ENCODE measurements around the gene MAP4K2. TPM values are rescaled to one million over a fixed set of nuclear protein-coding genes. Genes with fewer than 3 reads are reported as not detected.

MAP4K2 gene
- total and polyA plus RNA-seq, 2 of the 13 experiments (the other 11 are each of a cell fraction or from before 2014, with no cell fraction given), result 8.3 to 17.6 TPM

DNA sequence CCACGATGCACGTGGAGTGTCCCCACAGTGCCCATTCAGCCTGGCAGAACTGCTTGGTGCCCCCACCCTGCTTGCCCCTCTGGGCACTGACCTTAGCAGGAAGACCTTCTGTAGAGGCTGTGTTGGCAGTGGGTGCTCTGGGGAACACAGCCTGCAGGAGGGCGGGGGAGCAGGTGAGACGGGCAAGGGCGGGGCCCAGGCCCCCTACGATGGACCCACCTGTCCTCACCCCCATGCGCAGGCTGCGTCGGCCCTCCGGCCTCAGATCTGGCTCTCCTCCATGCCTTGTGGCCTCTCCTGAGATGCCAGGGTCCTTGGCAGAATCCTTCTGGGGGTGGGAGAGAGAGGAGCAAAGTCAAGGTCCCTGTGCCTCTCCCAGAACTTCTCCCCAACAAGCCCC is 30.5 kb upstream of the MAP4K2 start:
- TF ChIP-seq, protein P1, sequence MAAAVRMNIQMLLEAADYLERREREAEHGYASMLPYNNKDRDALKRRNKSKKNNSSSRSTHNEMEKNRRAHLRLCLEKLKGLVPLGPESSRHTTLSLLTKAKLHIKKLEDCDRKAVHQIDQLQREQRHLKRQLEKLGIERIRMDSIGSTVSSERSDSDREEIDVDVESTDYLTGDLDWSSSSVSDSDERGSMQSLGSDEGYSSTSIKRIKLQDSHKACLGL (CRISPR knock-in tag; IDR thresholded peaks at IDR 0.05), result no peak
- no peak for TF ChIP-seq SIN3B (IDR thresholded peaks at IDR 0.05; ENCODE audit: low read length)
- no peak for TF ChIP-seq POLR2AphosphoS5 (IDR thresholded peaks at IDR 0.05; ENCODE audit: low read depth, low read length)
- TF ChIP-seq ZBTB42 (CRISPR knock-in tag; IDR thresholded peaks at IDR 0.05), result no peak
- no peak for TF ChIP-seq PHF8 (CRISPR knock-in tag; IDR thresholded peaks at IDR 0.05)
- TF ChIP-seq NFIC (IDR thresholded peaks at IDR 0.05; ENCODE audit: low read length), result no peak
- no TSS peak for BruUV-seq (replicated peaks)
- H2AFZ ChIP-seq (ENCODE audit: low read length), result no peak overlapping the region
- H3K79me2 ChIP-seq (ENCODE audit: insufficient read depth, low read length), result no peaks in the 10 kb centered on the region
- no peak overlapping the region for H3K9ac ChIP-seq (ENCODE audit: insufficient read depth, low read depth, low read length)
- H3K4me2 ChIP-seq (ENCODE audit: low read depth, low read length), result no peak overlapping the region
- no peaks in the 10 kb centered on the region for H4K20me1 ChIP-seq (ENCODE audit: insufficient read depth, low read length)
- CTCF ChIA-PET (ENCODE audit: low intra/inter-chr PET ratio, low total read pairs), result no interaction called here
- H3K4me3 ChIP-seq (replicated peaks in 1 of 3; ENCODE audit: insufficient read depth in 1 of 3, low read depth in 2 of 3, low read length in 3 of 3), result no peak overlapping the region
- ATAC-seq (no peak), DNase-seq (ENCODE audit: low spot score) (no peak), FAIRE-seq (no peak)
- H3K9me3 ChIP-seq (ENCODE audit: low read length), result no peaks in the 10 kb centered on the region
- H3K27me3 ChIP-seq (ENCODE audit: control insufficient read depth in 1 of 2, insufficient read depth in 2 of 2, low read length in 2 of 2), result no peaks in the 10 kb centered on the region
- 90% methylated on average over 4 of the region's 10 CpGs for WGBS (ENCODE audit: low lambda C conversion rate)
- H3K27ac ChIP-seq (ENCODE audit: extremely low read length, insufficient read depth, low read length), result no peak overlapping the region
- no peaks in the 10 kb centered on the region for H3K36me3 ChIP-seq (replicated peaks in 1 of 2; ENCODE audit: control insufficient read depth in 1 of 2, insufficient read depth in 2 of 2, low read length in 2 of 2)
- no peaks in the 10 kb centered on the region for H3K4me1 ChIP-seq (ENCODE audit: insufficient read depth, low read length)
- intact Hi-C loops (cut with micrococcal nuclease; ENCODE audit: unreplicated experiment), result no loop called here
- in situ Hi-C loops (cut with HindIII; ENCODE audit: extremely low pct_ligation_motif_present, low pct_unique_long_range_greater_than_20kb), result no loop called here
- POLR2A ChIA-PET, result no interaction called here

DNA sequence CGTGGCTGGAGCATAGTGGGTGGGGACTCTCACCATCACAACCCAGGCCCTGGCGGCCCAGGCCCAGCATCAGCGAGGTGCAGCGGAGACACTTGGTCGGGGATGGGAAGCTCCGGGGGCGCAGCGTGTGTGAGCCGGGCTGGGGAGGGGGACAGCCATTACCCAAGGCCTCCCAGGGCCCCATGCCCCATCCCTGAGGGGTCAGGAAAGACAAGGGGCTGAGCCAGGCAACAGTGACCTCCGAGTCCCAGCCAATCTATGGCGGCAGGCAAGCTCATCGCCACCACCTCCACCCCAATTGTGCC is 30.1 kb upstream of the MAP4K2 start:
- ATAC-seq (no peak), DNase-seq (ENCODE audit: low spot score) (no peak), FAIRE-seq (no peak)
- H3K27ac ChIP-seq (ENCODE audit: extremely low read length, insufficient read depth, low read length), result no peak overlapping the region
- intact Hi-C loops (cut with micrococcal nuclease; ENCODE audit: unreplicated experiment), result no loop called here
- H3K27me3 ChIP-seq (ENCODE audit: control insufficient read depth in 1 of 2, insufficient read depth in 2 of 2, low read length in 2 of 2), result no peaks in the 10 kb centered on the region
- H3K4me1 ChIP-seq (ENCODE audit: insufficient read depth, low read length), result no peaks in the 10 kb centered on the region
- no peak overlapping the region for H2AFZ ChIP-seq (ENCODE audit: low read length)
- no peak overlapping the region for H3K4me3 ChIP-seq (replicated peaks in 1 of 3; ENCODE audit: insufficient read depth in 1 of 3, low read depth in 2 of 3, low read length in 3 of 3)
- H3K36me3 ChIP-seq (replicated peaks in 1 of 2; ENCODE audit: control insufficient read depth in 1 of 2, insufficient read depth in 2 of 2, low read length in 2 of 2), result no peaks in the 10 kb centered on the region
- in situ Hi-C loops (cut with HindIII; ENCODE audit: extremely low pct_ligation_motif_present, low pct_unique_long_range_greater_than_20kb), result no loop called here
- 92% methylated on average over 7 of the region's 12 CpGs for WGBS (ENCODE audit: low lambda C conversion rate)
- H3K9me3 ChIP-seq (ENCODE audit: low read length), result no peaks in the 10 kb centered on the region
- H3K79me2 ChIP-seq (ENCODE audit: insufficient read depth, low read length), result no peaks in the 10 kb centered on the region
- H4K20me1 ChIP-seq (ENCODE audit: insufficient read depth, low read length), result no peaks in the 10 kb centered on the region
- POLR2A ChIA-PET, result no interaction called here
- no TSS peak for BruUV-seq (replicated peaks)
- H3K4me2 ChIP-seq (ENCODE audit: low read depth, low read length), result no peak overlapping the region
- H3K9ac ChIP-seq (ENCODE audit: insufficient read depth, low read depth, low read length), result no peak overlapping the region
- CTCF ChIA-PET (ENCODE audit: low intra/inter-chr PET ratio, low total read pairs), result no interaction called here
- TF ChIP-seq, protein P2, sequence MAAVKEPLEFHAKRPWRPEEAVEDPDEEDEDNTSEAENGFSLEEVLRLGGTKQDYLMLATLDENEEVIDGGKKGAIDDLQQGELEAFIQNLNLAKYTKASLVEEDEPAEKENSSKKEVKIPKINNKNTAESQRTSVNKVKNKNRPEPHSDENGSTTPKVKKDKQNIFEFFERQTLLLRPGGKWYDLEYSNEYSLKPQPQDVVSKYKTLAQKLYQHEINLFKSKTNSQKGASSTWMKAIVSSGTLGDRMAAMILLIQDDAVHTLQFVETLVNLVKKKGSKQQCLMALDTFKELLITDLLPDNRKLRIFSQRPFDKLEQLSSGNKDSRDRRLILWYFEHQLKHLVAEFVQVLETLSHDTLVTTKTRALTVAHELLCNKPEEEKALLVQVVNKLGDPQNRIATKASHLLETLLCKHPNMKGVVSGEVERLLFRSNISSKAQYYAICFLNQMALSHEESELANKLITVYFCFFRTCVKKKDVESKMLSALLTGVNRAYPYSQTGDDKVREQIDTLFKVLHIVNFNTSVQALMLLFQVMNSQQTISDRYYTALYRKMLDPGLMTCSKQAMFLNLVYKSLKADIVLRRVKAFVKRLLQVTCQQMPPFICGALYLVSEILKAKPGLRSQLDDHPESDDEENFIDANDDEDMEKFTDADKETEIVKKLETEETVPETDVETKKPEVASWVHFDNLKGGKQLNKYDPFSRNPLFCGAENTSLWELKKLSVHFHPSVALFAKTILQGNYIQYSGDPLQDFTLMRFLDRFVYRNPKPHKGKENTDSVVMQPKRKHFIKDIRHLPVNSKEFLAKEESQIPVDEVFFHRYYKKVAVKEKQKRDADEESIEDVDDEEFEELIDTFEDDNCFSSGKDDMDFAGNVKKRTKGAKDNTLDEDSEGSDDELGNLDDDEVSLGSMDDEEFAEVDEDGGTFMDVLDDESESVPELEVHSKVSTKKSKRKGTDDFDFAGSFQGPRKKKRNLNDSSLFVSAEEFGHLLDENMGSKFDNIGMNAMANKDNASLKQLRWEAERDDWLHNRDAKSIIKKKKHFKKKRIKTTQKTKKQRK (IDR thresholded peaks at IDR 0.05; ENCODE audit: low read length), result no peak
- TF ChIP-seq ZNF337 (CRISPR knock-in tag; IDR thresholded peaks at IDR 0.05; ENCODE audit: borderline replicate concordance, low read depth) (no peak), SMYD3 (CRISPR knock-in tag; IDR thresholded peaks at IDR 0.05) (no peak), POLR2AphosphoS2 (IDR thresholded peaks at IDR 0.05; ENCODE audit: low read depth, low read length) (no peak), JARID2 (CRISPR knock-in tag; IDR thresholded peaks at IDR 0.05; ENCODE audit: insufficient replicate concordance) (no peak), ZNF605 (CRISPR knock-in tag; IDR thresholded peaks at IDR 0.05) (no peak), DNMT3B (CRISPR knock-in tag; conservative IDR thresholded peaks at IDR 0.05) (no peak)
- TF ChIP-seq, protein P3, sequence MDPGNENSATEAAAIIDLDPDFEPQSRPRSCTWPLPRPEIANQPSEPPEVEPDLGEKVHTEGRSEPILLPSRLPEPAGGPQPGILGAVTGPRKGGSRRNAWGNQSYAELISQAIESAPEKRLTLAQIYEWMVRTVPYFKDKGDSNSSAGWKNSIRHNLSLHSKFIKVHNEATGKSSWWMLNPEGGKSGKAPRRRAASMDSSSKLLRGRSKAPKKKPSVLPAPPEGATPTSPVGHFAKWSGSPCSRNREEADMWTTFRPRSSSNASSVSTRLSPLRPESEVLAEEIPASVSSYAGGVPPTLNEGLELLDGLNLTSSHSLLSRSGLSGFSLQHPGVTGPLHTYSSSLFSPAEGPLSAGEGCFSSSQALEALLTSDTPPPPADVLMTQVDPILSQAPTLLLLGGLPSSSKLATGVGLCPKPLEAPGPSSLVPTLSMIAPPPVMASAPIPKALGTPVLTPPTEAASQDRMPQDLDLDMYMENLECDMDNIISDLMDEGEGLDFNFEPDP (CRISPR knock-in tag; conservative IDR thresholded peaks at IDR 0.05), result no peak
